ENCODE measurements around the gene CAPN14.

Gene CAPN14

GRCh38 chr2:31191931-31192330 is 25.4 kb downstream of the CAPN14 start:
- no peak for TF ChIP-seq FOXM1 (IDR thresholded peaks at IDR 0.05; ENCODE audit: borderline replicate concordance, low read depth)
- no peak for TF ChIP-seq EGR1 (IDR thresholded peaks at IDR 0.05)
- TF ChIP-seq EP300 (IDR thresholded peaks at IDR 0.05; ENCODE audit: borderline replicate concordance) = no peak
- TF ChIP-seq REST (IDR thresholded peaks at IDR 0.05; ENCODE audit: low read depth) = no peak
- TF ChIP-seq TCF12 (IDR thresholded peaks at IDR 0.05; ENCODE audit: low read depth) = no peak
- no peak for TF ChIP-seq TEAD4 (IDR thresholded peaks at IDR 0.05)
- TF ChIP-seq YY1 (IDR thresholded peaks at IDR 0.05; ENCODE audit: low read depth) = no peak
- no peak for TF ChIP-seq TAF1 (IDR thresholded peaks at IDR 0.05; ENCODE audit: low read depth)
- no peak for TF ChIP-seq USF1 (IDR thresholded peaks at IDR 0.05)
- no peak for TF ChIP-seq CREB1 (IDR thresholded peaks at IDR 0.05; ENCODE audit: low read depth)
- TF ChIP-seq ZBTB7A (IDR thresholded peaks at IDR 0.05; ENCODE audit: low read depth) = no peak
- TF ChIP-seq RAD21 (IDR thresholded peaks at IDR 0.05; ENCODE audit: low read depth) = no peak
- no peak for TF ChIP-seq NFIC (IDR thresholded peaks at IDR 0.05)
- TF ChIP-seq CEBPB (IDR thresholded peaks at IDR 0.05) = no peak
- no peak for TF ChIP-seq MAX (IDR thresholded peaks at IDR 0.05)

- no peak for TF ChIP-seq YY1 (IDR thresholded peaks at IDR 0.05; ENCODE audit: low read depth)
- TF ChIP-seq REST (IDR thresholded peaks at IDR 0.05; ENCODE audit: low read depth) = no peak
- TF ChIP-seq RAD21 (IDR thresholded peaks at IDR 0.05; ENCODE audit: low read depth) = no peak
- TF ChIP-seq EGR1 (IDR thresholded peaks at IDR 0.05) = no peak
- no peak for TF ChIP-seq TCF12 (IDR thresholded peaks at IDR 0.05; ENCODE audit: low read depth)
- no peak for TF ChIP-seq TAF1 (IDR thresholded peaks at IDR 0.05; ENCODE audit: low read depth)
- TF ChIP-seq TEAD4 (IDR thresholded peaks at IDR 0.05) = no peak
- TF ChIP-seq MAX (IDR thresholded peaks at IDR 0.05) = no peak
- no peak for TF ChIP-seq EP300 (IDR thresholded peaks at IDR 0.05; ENCODE audit: borderline replicate concordance)
- no peak for TF ChIP-seq ZBTB7A (IDR thresholded peaks at IDR 0.05; ENCODE audit: low read depth)
- no peak for TF ChIP-seq CEBPB (IDR thresholded peaks at IDR 0.05)
- no peak for TF ChIP-seq CREB1 (IDR thresholded peaks at IDR 0.05; ENCODE audit: low read depth)
- TF ChIP-seq FOXM1 (IDR thresholded peaks at IDR 0.05; ENCODE audit: borderline replicate concordance, low read depth) = no peak
- no peak for TF ChIP-seq NFIC (IDR thresholded peaks at IDR 0.05)
These were observed 27.1 kb downstream of the CAPN14 start for GRCh38 chr2:31190188-31190587.

GRCh38 chr2:31189141-31189540 is 28.2 kb downstream of the CAPN14 start:
- TF ChIP-seq NFIC (IDR thresholded peaks at IDR 0.05) (no peak), ZBTB7A (IDR thresholded peaks at IDR 0.05; ENCODE audit: low read depth) (no peak), FOXM1 (IDR thresholded peaks at IDR 0.05; ENCODE audit: borderline replicate concordance, low read depth) (no peak), CREB1 (IDR thresholded peaks at IDR 0.05; ENCODE audit: low read depth) (no peak), EP300 (IDR thresholded peaks at IDR 0.05; ENCODE audit: borderline replicate concordance) (no peak), TCF12 (IDR thresholded peaks at IDR 0.05; ENCODE audit: low read depth) (no peak), TEAD4 (IDR thresholded peaks at IDR 0.05) (no peak), USF1 (IDR thresholded peaks at IDR 0.05) (no peak), RAD21 (IDR thresholded peaks at IDR 0.05; ENCODE audit: low read depth) (no peak), EGR1 (IDR thresholded peaks at IDR 0.05) (no peak), CEBPB (IDR thresholded peaks at IDR 0.05) (no peak), MAX (IDR thresholded peaks at IDR 0.05) (no peak), TAF1 (IDR thresholded peaks at IDR 0.05; ENCODE audit: low read depth) (no peak), REST (IDR thresholded peaks at IDR 0.05; ENCODE audit: low read depth) (no peak), YY1 (IDR thresholded peaks at IDR 0.05; ENCODE audit: low read depth) (no peak)

- TF ChIP-seq RAD21 (IDR thresholded peaks at IDR 0.05; ENCODE audit: low read depth) (no peak), TCF12 (IDR thresholded peaks at IDR 0.05; ENCODE audit: low read depth) (no peak), EP300 (IDR thresholded peaks at IDR 0.05; ENCODE audit: borderline replicate concordance) (no peak), MAX (IDR thresholded peaks at IDR 0.05) (no peak), ZBTB7A (IDR thresholded peaks at IDR 0.05; ENCODE audit: low read depth) (no peak), CREB1 (IDR thresholded peaks at IDR 0.05; ENCODE audit: low read depth) (no peak), NFIC (IDR thresholded peaks at IDR 0.05) (no peak), FOXM1 (IDR thresholded peaks at IDR 0.05; ENCODE audit: borderline replicate concordance, low read depth) (no peak), EGR1 (IDR thresholded peaks at IDR 0.05) (no peak), USF1 (IDR thresholded peaks at IDR 0.05) (no peak), TAF1 (IDR thresholded peaks at IDR 0.05; ENCODE audit: low read depth) (no peak), TEAD4 (IDR thresholded peaks at IDR 0.05) (no peak), REST (IDR thresholded peaks at IDR 0.05; ENCODE audit: low read depth) (no peak), YY1 (IDR thresholded peaks at IDR 0.05; ENCODE audit: low read depth) (no peak), CEBPB (IDR thresholded peaks at IDR 0.05) (no peak)
These were observed 29.2 kb downstream of the CAPN14 start for GRCh38 chr2:31188131-31188530.

All from Ishikawa (cell line).